ENCODE measurements around the gene RFC2. TPM values are rescaled to one million over a fixed set of nuclear protein-coding genes. Genes with fewer than 3 reads are reported as not detected.

Gene RFC2
- total RNA-seq, result 17.6 TPM

GRCh38 chr7:74254129-74254857, at the start of gene RFC2:
Gene RFC2 (minus strand): TSS chr7:74254399. CDS start chr7:74254383, 16 bp downstream.
- DNase-seq, result peak; percentile 98

- DNase-seq, result peak; percentile 70
Measured at GRCh38 chr7:74302745-74303221, 48.6 kb upstream of the RFC2 start.

- DNase-seq, result no peak
Measured at GRCh38 chr7:74300926-74301325, 46.7 kb upstream of the RFC2 start.

GRCh38 chr7:74299401-74299800, 45.2 kb upstream of the RFC2 start:
- DNase-seq, result no peak

GRCh38 chr7:74297516-74298233, 43.5 kb upstream of the RFC2 start:
- DNase-seq, result no peak

GRCh38 chr7:74294191-74294998, 40.2 kb upstream of the RFC2 start:
- DNase-seq, result peak; percentile 68

GRCh38 chr7:74293577-74293908, 39.3 kb upstream of the RFC2 start:
- no peak for DNase-seq

- no peak for DNase-seq
Measured at GRCh38 chr7:74292757-74293576, 38.8 kb upstream of the RFC2 start.

GRCh38 chr7:74291535-74291934, 37.3 kb upstream of the RFC2 start:
- no peak for DNase-seq

- DNase-seq, result no peak
Measured at GRCh38 chr7:74290981-74291441, 36.8 kb upstream of the RFC2 start.

GRCh38 chr7:74290553-74290950, 36.4 kb upstream of the RFC2 start:
- DNase-seq, result no peak

- peak; percentile 36 for DNase-seq
Measured at GRCh38 chr7:74289659-74290552, 35.7 kb upstream of the RFC2 start.

GRCh38 chr7:74289018-74289658, 34.9 kb upstream of the RFC2 start, which contains the start of gene CLIP2:
Gene CLIP2 (plus strand): TSS chr7:74289407. CDS start chr7:74317547, 28,140 bp downstream.
- DNase-seq, result peak; percentile 90

- no peak for DNase-seq
Measured at GRCh38 chr7:74288034-74288881, 34.1 kb upstream of the RFC2 start.

- DNase-seq, result no peak
Measured at GRCh38 chr7:74287303-74288033, 33.3 kb upstream of the RFC2 start.

- DNase-seq, result no peak
Measured at GRCh38 chr7:74286131-74286530, 31.9 kb upstream of the RFC2 start.

- no peak for DNase-seq
Measured at GRCh38 chr7:74284781-74285259, 30.6 kb upstream of the RFC2 start.

- DNase-seq, result peak; percentile 52
Measured at GRCh38 chr7:74283858-74284447, 29.8 kb upstream of the RFC2 start.
